GM10248 (cell line): ENCODE data around the gene LRRC47.

Experiments used
- CTCF ChIA-PET: fragments of 300-600 bp; sonication (Branson Sonifier 250); formaldehyde crosslinking; extraction: SDS; loops from one replicate; lab custom pipeline; 2021; ENCODE audit warnings: antibody characterized with exemption; lab: Yijun Ruan, JAX
- POLR2A ChIA-PET: fragments of 350-650 bp; sonication (Branson Sonifier 250); formaldehyde crosslinking; extraction: SDS; loops from one replicate; lab custom pipeline; 2020; ENCODE audit warnings: antibody characterized with exemption; lab: Yijun Ruan, JAX
- DNase-seq: peaks from one replicate; pipeline ENCODE4 v3.0.0; 2012; ENCODE audit errors: extremely low spot score
- TF ChIP-seq, protein P1 (sequence below): IDR thresholded peaks from 2 replicates; pipeline ENCODE4 v1.5.1; 2012; ENCODE audit warnings: mild to moderate bottlenecking, low read depth; ENCODE audit errors: extremely low read depth, missing control alignments, control extremely low read depth

The LRRC47 gene

DNA sequence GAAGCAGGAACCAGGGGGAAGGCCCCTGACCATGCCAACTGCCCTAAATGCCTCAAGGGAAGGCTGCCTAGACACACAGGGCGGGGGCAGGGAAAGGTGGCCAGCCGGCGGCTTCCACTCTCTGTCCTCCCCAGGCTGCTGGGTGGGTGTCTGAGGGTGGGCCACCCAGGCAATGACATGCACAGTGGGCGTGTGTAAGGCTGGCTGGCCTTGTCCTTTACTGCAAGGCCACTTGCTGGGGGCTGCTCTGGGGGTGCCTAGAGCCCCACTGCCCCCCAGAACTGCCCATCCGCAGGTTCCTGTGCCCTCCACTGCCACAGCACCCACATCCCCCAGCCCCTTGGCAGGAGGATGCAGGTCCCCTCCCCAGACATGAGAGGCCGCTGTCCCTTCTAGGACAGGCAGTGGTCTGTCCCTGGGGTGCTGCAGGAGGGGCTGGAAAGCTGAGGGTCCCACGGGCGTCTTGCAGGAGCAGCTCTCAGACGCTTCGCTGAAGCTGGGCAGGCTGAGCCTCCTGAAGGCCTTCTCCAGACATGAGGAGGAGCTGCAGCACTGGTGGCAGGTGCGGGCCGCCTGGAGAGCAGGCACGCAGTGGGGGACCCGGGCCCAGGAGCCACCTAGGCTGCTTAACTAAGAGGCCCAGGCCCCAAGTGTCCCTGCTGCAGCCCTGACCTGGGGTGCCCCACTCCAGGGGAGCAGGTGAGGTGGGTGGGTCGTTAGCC lies 34.0 kb downstream of the LRRC47 start:
- DNase-seq = no peak
- ChIA-PET CTCF (interaction anchor here (1.1 kb wide), 1 partner anchor 13 kb away, joined by 4 read pairs; no protein-coding TSS in a partner anchor), POLR2A (no interaction called here)
- TF ChIP-seq, protein P1, sequence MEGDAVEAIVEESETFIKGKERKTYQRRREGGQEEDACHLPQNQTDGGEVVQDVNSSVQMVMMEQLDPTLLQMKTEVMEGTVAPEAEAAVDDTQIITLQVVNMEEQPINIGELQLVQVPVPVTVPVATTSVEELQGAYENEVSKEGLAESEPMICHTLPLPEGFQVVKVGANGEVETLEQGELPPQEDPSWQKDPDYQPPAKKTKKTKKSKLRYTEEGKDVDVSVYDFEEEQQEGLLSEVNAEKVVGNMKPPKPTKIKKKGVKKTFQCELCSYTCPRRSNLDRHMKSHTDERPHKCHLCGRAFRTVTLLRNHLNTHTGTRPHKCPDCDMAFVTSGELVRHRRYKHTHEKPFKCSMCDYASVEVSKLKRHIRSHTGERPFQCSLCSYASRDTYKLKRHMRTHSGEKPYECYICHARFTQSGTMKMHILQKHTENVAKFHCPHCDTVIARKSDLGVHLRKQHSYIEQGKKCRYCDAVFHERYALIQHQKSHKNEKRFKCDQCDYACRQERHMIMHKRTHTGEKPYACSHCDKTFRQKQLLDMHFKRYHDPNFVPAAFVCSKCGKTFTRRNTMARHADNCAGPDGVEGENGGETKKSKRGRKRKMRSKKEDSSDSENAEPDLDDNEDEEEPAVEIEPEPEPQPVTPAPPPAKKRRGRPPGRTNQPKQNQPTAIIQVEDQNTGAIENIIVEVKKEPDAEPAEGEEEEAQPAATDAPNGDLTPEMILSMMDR = no peak

DNA sequence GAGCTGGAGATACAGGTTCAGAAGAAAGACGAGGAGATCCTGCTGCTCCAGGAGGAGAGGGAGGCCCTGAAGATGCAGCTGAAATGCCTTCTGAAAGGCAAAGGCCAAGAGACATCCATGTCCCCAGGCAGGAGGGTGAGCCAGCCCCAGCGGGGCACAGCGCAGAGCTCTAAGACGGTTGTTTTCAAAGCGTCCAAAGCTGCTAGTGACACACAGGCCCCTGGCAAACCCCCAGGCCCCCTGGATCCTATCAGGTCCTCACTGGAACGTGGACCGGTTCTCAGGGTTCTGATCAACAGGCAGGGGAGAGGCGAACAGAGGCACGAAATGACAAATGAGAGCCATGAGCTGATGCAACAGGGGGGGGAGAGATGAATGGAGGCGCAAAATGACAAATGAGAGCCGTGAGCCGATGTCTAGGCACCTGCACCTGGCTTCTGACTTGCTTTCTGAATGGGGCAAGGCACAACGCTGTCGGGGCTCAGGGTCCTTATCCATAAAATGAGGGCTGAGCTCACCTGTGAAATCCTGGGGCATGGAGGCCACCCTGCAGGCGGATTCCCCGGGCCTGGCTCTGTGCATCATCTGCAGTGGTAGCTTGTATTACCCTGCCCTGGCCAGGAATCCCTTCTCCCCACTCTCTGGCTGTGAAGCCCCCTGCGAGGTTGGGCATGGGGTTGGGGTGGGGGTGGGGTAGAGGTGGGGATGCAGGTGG lies 34.8 kb downstream of the LRRC47 start:
- DNase-seq = no peak
- POLR2A ChIA-PET = no interaction called here
- CTCF ChIA-PET = interaction anchor here (1.1 to 2.1 kb wide), 4 partner anchors 8 to 40 kb away, joined by 3 to 7 read pairs (median 4); no protein-coding TSS in a partner anchor
- TF ChIP-seq, protein P1 = no peak

DNA sequence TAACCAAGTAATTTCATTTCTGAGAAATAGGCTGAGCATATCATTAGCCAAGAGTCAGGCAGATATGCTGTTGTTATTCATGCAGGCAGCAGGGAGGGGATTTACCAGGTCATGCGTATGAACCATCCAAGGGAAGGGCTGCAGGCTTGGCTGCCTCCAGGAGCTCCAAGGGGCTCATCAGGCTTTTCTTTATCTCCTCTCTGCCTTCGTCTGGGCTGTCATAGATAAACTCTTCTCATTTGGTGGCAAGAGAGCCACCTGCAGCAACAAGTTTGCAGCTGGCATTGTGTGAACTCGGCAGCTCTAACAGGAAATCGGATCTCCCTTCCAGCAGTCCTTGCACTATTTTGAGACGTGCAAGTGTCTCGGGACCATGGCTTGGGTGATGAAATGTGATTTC lies 36.5 kb downstream of the LRRC47 start:
- TF ChIP-seq, protein P1 = no peak
- CTCF ChIA-PET = interaction anchor here (1.1 to 2.1 kb wide), 4 partner anchors 9 to 42 kb away, joined by 3 to 7 read pairs (median 3); no protein-coding TSS in a partner anchor
- no peak for DNase-seq
- POLR2A ChIA-PET = no interaction called here

DNA sequence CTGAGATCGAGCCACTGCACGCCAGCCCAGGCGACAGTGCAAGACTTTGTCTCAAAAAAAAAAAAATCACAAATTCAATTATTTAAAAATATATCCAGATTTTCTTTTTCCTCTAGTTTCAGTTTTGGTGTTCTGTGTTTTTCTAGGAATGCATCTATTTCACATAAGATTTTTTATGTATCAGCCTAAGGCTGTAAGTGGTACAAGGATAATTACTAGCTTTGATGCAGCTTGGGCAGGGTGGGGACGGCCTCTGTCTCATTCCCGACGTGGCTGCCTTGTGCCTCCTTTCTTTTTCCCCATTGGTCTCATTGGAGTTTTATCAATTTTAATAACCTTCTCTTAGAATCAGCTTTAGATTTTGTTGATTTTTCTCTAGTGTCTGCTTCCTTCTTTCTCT lies 37.1 kb downstream of the LRRC47 start:
- ChIA-PET POLR2A (no interaction called here), CTCF (interaction anchor here (1.1 to 1.7 kb wide), 4 partner anchors 8 to 42 kb away, joined by 3 to 4 read pairs (median 4); no protein-coding TSS in a partner anchor)
- DNase-seq = no peak
- TF ChIP-seq, protein P1 = no peak

DNA sequence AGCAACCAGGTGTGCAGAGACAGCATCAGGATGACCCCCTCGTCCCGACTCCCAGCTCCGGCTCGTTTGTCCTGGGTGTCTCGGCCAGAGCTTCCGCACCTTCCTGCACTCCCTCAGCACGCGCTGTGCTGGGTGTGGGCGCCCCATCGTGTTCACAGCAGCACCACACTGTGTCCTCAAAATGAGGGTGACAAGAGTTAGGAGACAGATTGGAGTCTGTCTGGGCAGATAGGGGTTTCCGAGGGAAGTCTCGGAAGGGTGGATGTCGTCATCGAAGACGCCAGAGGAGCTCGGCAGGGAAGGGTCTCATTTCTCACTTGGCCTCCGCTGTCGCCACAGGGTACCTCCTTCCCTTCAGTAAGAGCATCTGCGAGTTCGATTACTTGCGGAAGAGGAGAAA lies 39.9 kb downstream of the LRRC47 start:
- no peak for DNase-seq
- ChIA-PET CTCF (no interaction called here), POLR2A (no interaction called here)
- TF ChIP-seq, protein P1 = no peak

DNA sequence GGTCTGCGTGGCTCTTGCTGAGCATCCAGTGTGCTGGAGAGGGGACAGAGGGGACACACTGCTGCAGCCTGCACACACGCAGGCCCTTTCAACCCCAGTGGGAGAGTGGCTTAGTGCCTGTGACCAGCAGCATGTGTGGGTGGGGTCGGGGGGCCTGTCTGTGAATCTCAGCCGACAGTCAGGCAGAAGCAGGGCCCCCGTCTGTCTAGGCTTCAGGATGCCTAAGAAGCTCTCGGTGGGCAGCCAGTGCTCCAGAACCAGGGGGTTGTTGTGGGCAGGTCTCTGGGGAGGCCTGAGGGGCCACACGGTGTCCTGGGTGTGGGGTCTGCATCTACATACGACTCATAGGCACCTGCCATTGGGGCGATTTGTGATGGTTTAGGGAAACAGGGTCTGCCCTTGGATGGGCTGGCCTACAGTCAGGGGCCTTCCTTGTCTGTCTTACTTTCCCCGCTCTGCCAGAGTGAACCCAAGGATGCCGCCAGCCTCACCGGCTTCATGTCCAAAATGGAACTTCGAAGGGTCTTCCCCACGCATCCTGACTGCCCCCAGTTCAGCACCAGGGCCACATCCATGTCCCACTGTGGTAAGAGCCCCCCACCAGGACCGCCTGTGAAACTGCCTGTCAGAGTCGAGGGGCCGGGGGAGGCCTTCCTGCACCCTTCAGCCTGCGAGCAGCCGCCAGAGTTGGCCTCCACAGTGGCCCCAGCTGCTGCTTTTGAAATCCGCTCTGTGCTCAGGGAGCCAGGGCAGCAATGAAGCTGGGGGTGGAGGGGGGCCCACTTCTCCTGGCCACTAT lies 42.4 kb downstream of the LRRC47 start:
- DNase-seq = no peak
- TF ChIP-seq, protein P1 = no peak
- CTCF ChIA-PET = interaction anchor here (1.2 kb wide), 1 partner anchor 29 kb away, joined by 5 read pairs; no protein-coding TSS in a partner anchor
- POLR2A ChIA-PET = no interaction called here
